Caco-2 (cell line): ENCODE measurements around the gene WNK2. TPM values are rescaled to one million over a fixed set of nuclear protein-coding genes. Genes with fewer than 3 reads are reported as not detected.

ENCODE experiments used
- BruUV-seq: library from RNA; stranded (reverse); fragments of 400-500 nt; replicated peaks from 2 replicates; lab custom pipeline; 2021; lab: Mats Ljungman, UMichigan
- CTCF ChIA-PET: fragments of 300-600 bp; sonication (Branson Sonifier 250); formaldehyde crosslinking; loops from one replicate; lab custom pipeline; 2022; ENCODE audit warnings: antibody characterized with exemption; lab: Charles Lee
- POLR2A ChIA-PET: fragments of 300-600 bp; sonication (Branson Sonifier 250); formaldehyde crosslinking; loops from one replicate; lab custom pipeline; 2022; ENCODE audit warnings: antibody characterized with exemption; lab: Charles Lee
- DNase-seq, 2 experiments: peaks; one replicate each; pipeline versions ENCODE4 v3.0.0 to v3.0.0-alpha.2; 2020 to 2022
- H3K27me3 ChIP-seq: replicated peaks from 2 replicates; pipeline ENCODE4 v1.6.0; 2011; ENCODE audit warnings: low read length; ENCODE audit not compliant: control insufficient read depth, insufficient read depth
- H3K36me3 ChIP-seq: 2 replicates; pipeline ENCODE4 v1.5.1; 2011; ENCODE audit warnings: low read length; ENCODE audit not compliant: control insufficient read depth, insufficient read depth
- H3K4me1 ChIP-seq: fragments of 250-450 bp; sonication (Bioruptor Pico); 2 replicates; pipeline ENCODE4 v1.5.1; 2020; ENCODE audit warnings: mild to moderate bottlenecking
- H3K4me3 ChIP-seq: 2 replicates; pipeline ENCODE4 v1.5.1; 2011; ENCODE audit warnings: low read depth, mild to moderate bottlenecking, control low read depth, low read length
- H3K9me3 ChIP-seq: fragments of 250-450 bp; sonication (Bioruptor Pico); 2 replicates; pipeline ENCODE4 v1.5.1; 2020; ENCODE audit warnings: mild to moderate bottlenecking, moderate library complexity
- H3K27ac Mint-ChIP-seq: one replicate; pipeline ENCODE4 v1.8.0; 2022; ENCODE audit warnings: mixed read lengths; ENCODE audit not compliant: unreplicated experiment
- H3K27me3 Mint-ChIP-seq: one replicate; pipeline ENCODE4 v1.8.0; 2022; ENCODE audit warnings: mixed read lengths; ENCODE audit not compliant: insufficient read depth, unreplicated experiment
- H3K36me3 Mint-ChIP-seq: one replicate; pipeline ENCODE4 v1.8.0; 2022; ENCODE audit warnings: mild to moderate bottlenecking, mixed read lengths; ENCODE audit not compliant: insufficient read depth, unreplicated experiment
- H3K4me1 Mint-ChIP-seq: one replicate; pipeline ENCODE4 v1.8.0; 2022; ENCODE audit warnings: low read depth, mixed read lengths; ENCODE audit not compliant: unreplicated experiment
- H3K4me3 Mint-ChIP-seq: one replicate; pipeline ENCODE4 v1.8.0; 2022; ENCODE audit warnings: mild to moderate bottlenecking, moderate library complexity, mixed read lengths; ENCODE audit not compliant: unreplicated experiment
- H3K9me3 Mint-ChIP-seq: one replicate; pipeline ENCODE4 v1.8.0; 2022; ENCODE audit warnings: mixed read lengths; ENCODE audit not compliant: unreplicated experiment
- intact Hi-C: fragments of 100-400 bp; cut with micrococcal nuclease; formaldehyde crosslinking; loops from one replicate; pipeline ENCODE4 v1.10.0; 2022; ENCODE audit not compliant: unreplicated experiment
- total RNA-seq: library from RNA; stranded (reverse); gene quantifications from 2 replicates; pipeline ENCODE4 v1.2.3, GENCODE V29; 2022
- TF ChIP-seq, protein P1 (sequence below), 2 experiments: fragments of 200-600 bp in 1 of 2; IDR thresholded peaks; 1 replicate in 1 of 2; 2 replicates in 1 of 2; pipeline versions ENCODE4 v1.5.1 to v1.8.0; 2011 to 2022; ENCODE audit warnings: antibody characterized with exemption in 1 of 2, control low read depth in 1 of 2, inconsistent platforms in 1 of 2, low read depth in 1 of 2, low read length in 1 of 2, mild to moderate bottlenecking in 1 of 2, moderate library complexity in 1 of 2; ENCODE audit not compliant: insufficient read depth in 1 of 2, severe bottlenecking in 1 of 2, unreplicated experiment in 1 of 2

WNK2 gene
- total RNA-seq, 1 experiment from 2014 or later: 21.7 TPM

DNA sequence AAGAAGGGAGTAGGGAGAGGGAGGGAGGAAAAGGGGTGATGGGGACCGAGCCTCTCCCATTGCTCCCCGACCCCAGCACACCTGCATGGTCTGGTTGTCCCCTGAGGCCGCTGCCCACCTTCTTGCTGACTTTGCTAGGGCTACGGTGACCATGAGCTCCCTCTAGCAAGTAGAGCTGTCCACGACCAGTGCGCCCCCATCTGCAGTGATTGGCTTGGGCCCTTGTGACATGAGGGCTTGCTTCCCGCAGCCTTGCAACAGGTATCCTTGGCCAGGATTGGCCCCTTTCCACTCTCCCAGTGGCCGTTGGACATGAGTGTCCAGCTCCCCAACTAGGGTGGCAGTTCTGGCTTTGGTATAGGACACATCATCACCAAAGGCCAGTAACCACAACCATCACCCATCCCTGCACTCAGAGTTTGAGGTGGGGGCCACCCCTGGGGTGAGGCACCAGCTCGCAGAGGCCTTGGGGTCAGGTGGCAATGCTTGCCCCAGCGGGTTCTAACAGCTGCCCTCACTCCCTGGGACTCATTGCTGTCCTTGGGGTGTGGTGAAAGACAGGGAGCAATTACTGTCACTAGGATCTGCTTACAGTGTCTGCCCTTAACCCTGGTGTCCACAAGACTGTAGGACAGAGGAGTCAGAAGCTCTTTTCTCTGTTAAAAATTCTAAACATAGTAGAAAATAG lies 32.7 kb upstream of the WNK2 start:
- DNase-seq: no peak
- Mint-ChIP-seq H3K27me3 (no peaks in the 10 kb centered on the region), H3K9me3 (no peaks in the 10 kb centered on the region), H3K27ac (no peak overlapping the region), H3K4me1 (no peaks in the 10 kb centered on the region), H3K4me3 (no peak overlapping the region), H3K36me3 (no peaks in the 10 kb centered on the region)
- Histone ChIP-seq H3K4me3 (no peak overlapping the region), H3K36me3 (no peaks in the 10 kb centered on the region), H3K27me3 (no peaks in the 10 kb centered on the region), H3K4me1 (no peaks in the 10 kb centered on the region), H3K9me3 (no peaks in the 10 kb centered on the region)
- no TSS peak for BruUV-seq
- intact Hi-C loops: no loop called here
- ChIA-PET CTCF (no interaction called here), POLR2A (no interaction called here)
- TF ChIP-seq, protein P1, sequence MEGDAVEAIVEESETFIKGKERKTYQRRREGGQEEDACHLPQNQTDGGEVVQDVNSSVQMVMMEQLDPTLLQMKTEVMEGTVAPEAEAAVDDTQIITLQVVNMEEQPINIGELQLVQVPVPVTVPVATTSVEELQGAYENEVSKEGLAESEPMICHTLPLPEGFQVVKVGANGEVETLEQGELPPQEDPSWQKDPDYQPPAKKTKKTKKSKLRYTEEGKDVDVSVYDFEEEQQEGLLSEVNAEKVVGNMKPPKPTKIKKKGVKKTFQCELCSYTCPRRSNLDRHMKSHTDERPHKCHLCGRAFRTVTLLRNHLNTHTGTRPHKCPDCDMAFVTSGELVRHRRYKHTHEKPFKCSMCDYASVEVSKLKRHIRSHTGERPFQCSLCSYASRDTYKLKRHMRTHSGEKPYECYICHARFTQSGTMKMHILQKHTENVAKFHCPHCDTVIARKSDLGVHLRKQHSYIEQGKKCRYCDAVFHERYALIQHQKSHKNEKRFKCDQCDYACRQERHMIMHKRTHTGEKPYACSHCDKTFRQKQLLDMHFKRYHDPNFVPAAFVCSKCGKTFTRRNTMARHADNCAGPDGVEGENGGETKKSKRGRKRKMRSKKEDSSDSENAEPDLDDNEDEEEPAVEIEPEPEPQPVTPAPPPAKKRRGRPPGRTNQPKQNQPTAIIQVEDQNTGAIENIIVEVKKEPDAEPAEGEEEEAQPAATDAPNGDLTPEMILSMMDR (IDR thresholded peaks at IDR 0.05; ENCODE audit: insufficient read depth in 1 of 2, low read depth in 1 of 2, low read length in 1 of 2, severe bottlenecking in 1 of 2, unreplicated experiment in 1 of 2): no peak

DNA sequence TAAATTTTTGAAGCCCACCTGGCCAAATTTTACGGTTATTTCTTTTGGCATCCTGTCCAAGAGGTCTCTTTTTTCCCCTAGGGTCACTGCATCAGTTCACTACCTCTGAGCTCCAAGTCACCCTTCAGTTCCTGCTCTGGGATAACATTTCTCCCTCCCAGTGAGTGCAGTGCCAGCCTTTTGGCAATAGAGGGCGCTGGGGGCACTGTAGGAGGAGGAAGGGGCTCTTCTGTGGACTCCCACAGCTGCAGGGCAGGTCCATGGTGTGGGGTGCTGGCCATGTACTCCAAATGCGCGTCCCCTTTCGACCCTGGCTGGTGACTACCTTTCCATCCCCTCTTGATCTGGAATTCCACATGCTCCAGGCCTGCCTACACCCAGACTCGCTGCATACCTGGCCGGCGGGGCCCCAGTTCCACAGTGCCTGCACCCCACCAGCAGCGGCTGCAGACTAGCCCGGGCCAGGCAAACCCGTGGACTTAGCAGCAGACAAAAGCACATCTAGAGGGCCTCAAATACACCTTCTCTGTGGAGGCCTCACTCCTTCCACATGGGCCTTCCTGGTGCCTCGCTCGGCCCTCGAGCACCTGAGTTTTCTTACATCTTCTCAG lies 29.5 kb upstream of the WNK2 start:
- Histone ChIP-seq H3K36me3 (no peaks in the 10 kb centered on the region), H3K4me1 (no peaks in the 10 kb centered on the region), H3K4me3 (no peak overlapping the region), H3K27me3 (no peaks in the 10 kb centered on the region), H3K9me3 (no peaks in the 10 kb centered on the region)
- no TSS peak for BruUV-seq
- TF ChIP-seq, protein P1 (IDR thresholded peaks at IDR 0.05; ENCODE audit: insufficient read depth in 1 of 2, low read depth in 1 of 2, low read length in 1 of 2, severe bottlenecking in 1 of 2, unreplicated experiment in 1 of 2): peak; percentile 21 to 47
- Mint-ChIP-seq H3K27ac (no peak overlapping the region), H3K4me3 (no peak overlapping the region), H3K36me3 (no peaks in the 10 kb centered on the region), H3K27me3 (no peaks in the 10 kb centered on the region), H3K4me1 (no peaks in the 10 kb centered on the region), H3K9me3 (no peaks in the 10 kb centered on the region)
- DNase-seq: peak; percentile 49 to 60
- intact Hi-C loops: no loop called here
- CTCF ChIA-PET: interaction anchor here (0.6 to 1.3 kb wide), 6 partner anchors 10 to 609 kb away, joined by 3 to 12 read pairs (median 4); partner anchors contain the start of gene NINJ1
- POLR2A ChIA-PET: no interaction called here

GRCh38 chr9:93155716-93156474 lies 28.0 kb upstream of the WNK2 start:
- no peaks in the 10 kb centered on the region for H3K9me3 Mint-ChIP-seq

More at GRCh38 chr9:93155716-93156474, 28.0 kb upstream of the WNK2 start:
- no peaks in the 10 kb centered on the region for H3K4me1 ChIP-seq
- no peaks in the 10 kb centered on the region for H3K4me1 Mint-ChIP-seq
- intact Hi-C loops: no loop called here
- H3K9me3 ChIP-seq: no peaks in the 10 kb centered on the region
- H3K27me3 ChIP-seq: no peaks in the 10 kb centered on the region
- H3K36me3 ChIP-seq: no peaks in the 10 kb centered on the region
- no peaks in the 10 kb centered on the region for H3K36me3 Mint-ChIP-seq
- TF ChIP-seq, protein P1 (IDR thresholded peaks at IDR 0.05; ENCODE audit: insufficient read depth in 1 of 2, low read depth in 1 of 2, low read length in 1 of 2, severe bottlenecking in 1 of 2, unreplicated experiment in 1 of 2): no peak
- ChIA-PET CTCF (interaction anchor here (1.4 kb wide), 1 partner anchor 147 kb away, joined by 4 read pairs; no protein-coding TSS in a partner anchor), POLR2A (interaction anchor here (0.5 kb wide), 1 partner anchor 60 kb away, joined by 5 read pairs; no protein-coding TSS in a partner anchor)
- H3K4me3 Mint-ChIP-seq: no peak overlapping the region
- H3K27ac Mint-ChIP-seq: no peak overlapping the region
- DNase-seq: no peak
- no peaks in the 10 kb centered on the region for H3K27me3 Mint-ChIP-seq
- H3K4me3 ChIP-seq: no peak overlapping the region
- no TSS peak for BruUV-seq
